ENCODE measurements around the gene RNASEH2A. TPM values are rescaled to one million over a fixed set of nuclear protein-coding genes. Genes with fewer than 3 reads are reported as not detected.
"Not testable (repeated sequence)": the region's sequence is repeated elsewhere in the genome, so short reads cannot be mapped to it uniquely, and the experiment has no call there.

The RNASEH2A gene
- total RNA-seq, 2 experiments from 2014 or later, result 61.9 to 66.8 TPM

- intact Hi-C loops (cut with micrococcal nuclease), result loop anchor here (5.0 kb wide), 1 partner anchor 33 kb away; the partner anchor contains the start of gene MAST1
- Mint-ChIP-seq H3K9me3 (no peaks in the 10 kb centered on the region), H3K36me3 (peaks cover 22% of the 10 kb centered on the region), H3K4me1 (ENCODE audit: low read depth) (peaks cover 31% of the 10 kb centered on the region), H3K4me3 (no peak overlapping the region), H3K27ac (no peak overlapping the region), H3K27me3 (no peaks in the 10 kb centered on the region)
- DNase-seq, result no peak
- CTCF ChIA-PET, result interaction anchor here (18.0 kb wide), 1 partner anchor 40 kb away, joined by 636 read pairs; no protein-coding TSS in a partner anchor
- POLR2A ChIA-PET, result no interaction called here
Measured at GRCh38 chr19:12804051-12804450, 2.3 kb upstream of the RNASEH2A start.

- DNase-seq, result no peak
- Mint-ChIP-seq H3K27ac (no peak overlapping the region), H3K9me3 (no peaks in the 10 kb centered on the region), H3K4me3 (no peak overlapping the region), H3K4me1 (ENCODE audit: low read depth) (no peaks in the 10 kb centered on the region), H3K27me3 (no peaks in the 10 kb centered on the region), H3K36me3 (peaks cover 14% of the 10 kb centered on the region)
- CTCF ChIA-PET, result interaction anchor here (0.6 to 1.1 kb wide), 4 partner anchors 24 to 118 kb away, joined by 3 to 6 read pairs (median 4); no protein-coding TSS in a partner anchor
- intact Hi-C loops (cut with micrococcal nuclease), result no loop called here
- POLR2A ChIA-PET, result no interaction called here
Measured at GRCh38 chr19:12815088-12815487, 8.7 kb downstream of the RNASEH2A start.

- H3K27me3 Mint-ChIP-seq; H3K4me1 Mint-ChIP-seq (ENCODE audit: low read depth); POLR2A ChIA-PET; intact Hi-C loops (cut with micrococcal nuclease); H3K9me3 Mint-ChIP-seq; H3K4me3 Mint-ChIP-seq; H3K27ac Mint-ChIP-seq; DNase-seq: not testable (repeated sequence)
- peaks cover 16% of the 10 kb centered on the region for H3K36me3 Mint-ChIP-seq
- CTCF ChIA-PET, result interaction anchor here (3.1 kb wide), 1 partner anchor 30 kb away, joined by 14 read pairs; no protein-coding TSS in a partner anchor
Measured at GRCh38 chr19:12817188-12817587, 10.8 kb downstream of the RNASEH2A start.

GRCh38 chr19:12817810-12818209 is 11.4 kb downstream of the RNASEH2A start:
- POLR2A ChIA-PET; intact Hi-C loops (cut with micrococcal nuclease): not testable (repeated sequence)
- peaks cover 15% of the 10 kb centered on the region for H3K36me3 Mint-ChIP-seq

DNA sequence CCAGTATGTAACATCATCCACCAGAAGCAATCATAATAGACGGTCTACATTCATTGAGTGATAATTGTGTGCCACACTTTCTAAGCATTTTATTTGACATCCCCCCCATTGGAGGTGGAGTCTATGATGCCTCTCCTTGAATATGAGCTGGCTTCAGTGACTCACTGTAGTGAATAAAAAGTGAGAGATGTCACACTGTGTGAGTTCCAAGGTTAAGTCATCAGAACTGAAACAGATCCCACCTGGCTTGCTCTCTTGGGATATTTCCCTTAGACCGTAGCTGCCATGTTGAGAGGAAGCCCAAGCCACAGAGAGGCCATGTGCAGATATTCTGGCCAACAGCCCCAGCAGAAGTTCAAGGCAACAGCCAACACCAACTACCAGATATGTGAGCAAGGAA is 15.4 kb downstream of the RNASEH2A start:
- Mint-ChIP-seq H3K27me3 (peaks cover 20% of the 10 kb centered on the region), H3K27ac (no peak overlapping the region), H3K36me3 (peaks cover 3% of the 10 kb centered on the region), H3K4me3 (no peak overlapping the region), H3K9me3 (peaks cover 6% of the 10 kb centered on the region), H3K4me1 (ENCODE audit: low read depth) (peaks cover 9% of the 10 kb centered on the region)
- CTCF ChIA-PET, result interaction anchor here (1.1 to 2.0 kb wide), 3 partner anchors 9 to 62 kb away, joined by 3 to 9 read pairs (median 7); no protein-coding TSS in a partner anchor
- intact Hi-C loops (cut with micrococcal nuclease), result no loop called here
- no peak for DNase-seq
- POLR2A ChIA-PET, result no interaction called here

More at GRCh38 chr19:12817810-12818209, 11.4 kb downstream of the RNASEH2A start:
- not testable (repeated sequence) for H3K27me3 Mint-ChIP-seq; H3K4me3 Mint-ChIP-seq; H3K9me3 Mint-ChIP-seq; H3K27ac Mint-ChIP-seq; H3K4me1 Mint-ChIP-seq (ENCODE audit: low read depth); DNase-seq
- CTCF ChIA-PET, result interaction anchor here (3.1 kb wide), 1 partner anchor 30 kb away, joined by 14 read pairs; no protein-coding TSS in a partner anchor

GRCh38 chr19:12825254-12826131 is 19.1 kb downstream of the RNASEH2A start:
- Mint-ChIP-seq H3K9me3 (peaks cover 6% of the 10 kb centered on the region), H3K36me3 (peaks cover 3% of the 10 kb centered on the region), H3K27me3 (peaks cover 43% of the 10 kb centered on the region), H3K4me1 (ENCODE audit: low read depth) (peaks cover 9% of the 10 kb centered on the region), H3K27ac (no peak overlapping the region), H3K4me3 (no peak overlapping the region)
- intact Hi-C loops (cut with micrococcal nuclease), result no loop called here
- CTCF ChIA-PET, result interaction anchor here (0.7 to 2.0 kb wide), 12 partner anchors 9 to 107 kb away, joined by 3 to 14 read pairs (median 4); partner anchors contain the start of genes RNASEH2A and THSD8
- POLR2A ChIA-PET, result no interaction called here
- peak; percentile 47 for DNase-seq

DNA sequence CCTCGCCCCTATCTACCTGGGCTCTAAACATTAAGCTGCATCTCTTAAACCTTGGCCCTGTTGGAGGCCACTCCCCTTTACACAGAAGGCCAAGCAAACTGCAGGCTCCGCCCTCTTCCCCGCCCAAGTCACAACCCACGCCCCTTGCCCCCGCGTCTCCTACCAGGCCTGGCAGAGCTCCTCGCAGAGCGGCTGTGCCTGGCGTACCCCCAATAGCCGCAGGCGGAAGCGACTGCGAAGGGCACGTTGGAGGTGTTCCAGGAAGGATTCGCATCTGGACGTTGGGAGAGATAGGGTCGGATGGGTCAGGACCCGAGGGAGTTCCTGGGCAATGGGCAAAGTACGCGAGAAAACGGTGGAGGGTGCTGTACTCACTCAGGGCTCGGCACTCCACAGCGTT is 22.1 kb downstream of the RNASEH2A start:
- no peak overlapping the region for H3K27ac Mint-ChIP-seq
- H3K4me3 Mint-ChIP-seq, result no peak overlapping the region
- H3K4me1 Mint-ChIP-seq (ENCODE audit: low read depth), result peaks cover 16% of the 10 kb centered on the region
- H3K36me3 Mint-ChIP-seq, result no peaks in the 10 kb centered on the region
- no peaks in the 10 kb centered on the region for H3K9me3 Mint-ChIP-seq
- H3K27me3 Mint-ChIP-seq, result peaks cover 64% of the 10 kb centered on the region
- intact Hi-C loops (cut with micrococcal nuclease), result no loop called here
- POLR2A ChIA-PET, result no interaction called here
- DNase-seq, result peak; percentile 55
- CTCF ChIA-PET, result interaction anchor here (1.3 to 2.0 kb wide), 2 partner anchors 9 to 71 kb away, joined by 4 to 7 read pairs; no protein-coding TSS in a partner anchor

- Mint-ChIP-seq H3K4me1 (ENCODE audit: low read depth) (peaks cover 18% of the 10 kb centered on the region), H3K27me3 (peaks cover 73% of the 10 kb centered on the region), H3K27ac (no peak overlapping the region), H3K4me3 (peak overlapping the region; percentile 1), H3K9me3 (no peaks in the 10 kb centered on the region), H3K36me3 (no peaks in the 10 kb centered on the region)
- intact Hi-C loops (cut with micrococcal nuclease), result no loop called here
- ChIA-PET CTCF (no interaction called here), POLR2A (interaction anchor here (1.0 kb wide), 1 partner anchor 40 kb away, joined by 5 read pairs; no protein-coding TSS in a partner anchor)
- no peak for DNase-seq
Measured at GRCh38 chr19:12833418-12833737, 27.0 kb downstream of the RNASEH2A start.

GRCh38 chr19:12833738-12834565 is 27.6 kb downstream of the RNASEH2A start:
- no peaks in the 10 kb centered on the region for H3K36me3 Mint-ChIP-seq
- H3K4me1 Mint-ChIP-seq (ENCODE audit: low read depth), result peaks cover 19% of the 10 kb centered on the region
- POLR2A ChIA-PET, result interaction anchor here (1.0 kb wide), 1 partner anchor 39 kb away, joined by 5 read pairs; no protein-coding TSS in a partner anchor
- intact Hi-C loops (cut with micrococcal nuclease), result no loop called here
- DNase-seq, result peak; percentile 53
- CTCF ChIA-PET, result interaction anchor here (1.0 to 1.5 kb wide), 3 partner anchors 10 to 72 kb away, joined by 3 to 6 read pairs (median 3); no protein-coding TSS in a partner anchor
- H3K9me3 Mint-ChIP-seq, result no peaks in the 10 kb centered on the region
- no peak overlapping the region for H3K27ac Mint-ChIP-seq
- peaks cover 68% of the 10 kb centered on the region for H3K27me3 Mint-ChIP-seq
- peak overlapping the region; percentile 42 for H3K4me3 Mint-ChIP-seq

DNA sequence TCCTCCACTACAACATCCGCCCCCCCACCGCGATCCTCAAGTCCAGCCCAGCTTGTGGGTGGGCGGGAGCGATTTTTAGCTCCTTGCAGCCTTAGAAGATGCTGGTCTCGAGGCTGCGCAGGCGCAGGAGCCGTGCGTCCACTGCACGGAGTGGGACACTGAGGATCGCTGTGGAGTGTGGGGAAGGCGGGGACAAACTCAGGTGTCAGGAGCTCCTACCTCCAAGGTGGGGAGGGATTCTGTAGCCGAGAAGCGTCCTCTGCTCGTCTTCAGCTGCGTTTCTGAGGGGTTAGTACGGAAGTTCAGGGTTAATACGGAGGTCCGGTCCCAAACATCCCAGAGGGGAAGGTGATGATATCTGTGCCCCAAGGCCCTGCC is 28.2 kb downstream of the RNASEH2A start, which contains the start of gene RTBDN:
RTBDN (minus strand) TSS at position 14 of the 378 bp plus-strand sequence. CDS start 4,600 bp downstream, outside the sequence.
- intact Hi-C loops (cut with micrococcal nuclease), result no loop called here
- Mint-ChIP-seq H3K4me1 (ENCODE audit: low read depth) (peaks cover 25% of the 10 kb centered on the region), H3K9me3 (no peaks in the 10 kb centered on the region), H3K36me3 (no peaks in the 10 kb centered on the region), H3K27me3 (peaks cover 71% of the 10 kb centered on the region), H3K4me3 (peak within 1 kb of the TSS; percentile 42), H3K27ac (no peak within 1 kb of the TSS)
- no peak for DNase-seq
- POLR2A ChIA-PET, result interaction anchor here (1.0 kb wide), 1 partner anchor 39 kb away, joined by 5 read pairs; no protein-coding TSS in a partner anchor
- CTCF ChIA-PET, result interaction anchor here (0.9 to 1.5 kb wide), 4 partner anchors 10 to 72 kb away, joined by 3 to 6 read pairs (median 4); partner anchors contain the start of gene RNASEH2A

GRCh38 chr19:12834976-12835757 is 28.8 kb downstream of the RNASEH2A start:
- CTCF ChIA-PET, result interaction anchor here (0.5 to 1.5 kb wide), 6 partner anchors 11 to 73 kb away, joined by 3 to 6 read pairs (median 4); partner anchors contain the start of gene RNASEH2A
- Mint-ChIP-seq H3K4me1 (ENCODE audit: low read depth) (peaks cover 27% of the 10 kb centered on the region), H3K27me3 (peaks cover 70% of the 10 kb centered on the region), H3K36me3 (no peaks in the 10 kb centered on the region), H3K4me3 (no peak overlapping the region), H3K9me3 (no peaks in the 10 kb centered on the region), H3K27ac (no peak overlapping the region)
- intact Hi-C loops (cut with micrococcal nuclease), result loop anchor here (5.0 kb wide), 2 partner anchors 33 to 58 kb away; partner anchors contain the start of genes HOOK2, PRDX2 and THSD8
- peak; percentile 36 for DNase-seq
- POLR2A ChIA-PET, result no interaction called here
